WTC11 (cell line): ENCODE measurements around the gene NSUN7.

Experiments used
- ARID4B ChIP-seq: sonication (generic); formaldehyde crosslinking; IDR thresholded peaks from 2 replicates; pipeline ENCODE4 v1.8.0; 2023; ENCODE audit warnings: missing genetic modification reagents, mild to moderate bottlenecking, borderline replicate concordance
- GRHL2 ChIP-seq: fragments of 250-450 bp; sonication (Bioruptor Pico); IDR thresholded peaks from 2 replicates; pipeline ENCODE4 v1.8.0; 2022; ENCODE audit warnings: mild to moderate bottlenecking, moderate library complexity; ENCODE audit not compliant: insufficient replicate concordance, severe bottlenecking
- MXD4 ChIP-seq: fragments of 250-450 bp; sonication (Bioruptor Pico); IDR thresholded peaks from 2 replicates; pipeline ENCODE4 v1.8.0; 2021; ENCODE audit warnings: mild to moderate bottlenecking, moderate library complexity, borderline replicate concordance
- NFE2L1 ChIP-seq: sonication (generic); formaldehyde crosslinking; IDR thresholded peaks from 2 replicates; pipeline ENCODE4 v1.8.1; 2023; ENCODE audit warnings: missing genetic modification reagents
- NFYB ChIP-seq: sonication (generic); formaldehyde crosslinking; conservative IDR thresholded peaks from 2 replicates; pipeline ENCODE4 v1.8.0; 2022; ENCODE audit warnings: low read depth, missing genetic modification reagents
- NR2C2 ChIP-seq: sonication (generic); formaldehyde crosslinking; IDR thresholded peaks from 2 replicates; pipeline ENCODE4 v1.8.0; 2022; ENCODE audit warnings: mild to moderate bottlenecking, missing genetic modification reagents
- TCF7 ChIP-seq: sonication (generic); formaldehyde crosslinking; IDR thresholded peaks from 2 replicates; pipeline ENCODE4 v1.8.0; 2022; ENCODE audit warnings: mild to moderate bottlenecking, low read depth, missing genetic modification reagents, moderate library complexity
- TEAD1 ChIP-seq: sonication (generic); formaldehyde crosslinking; IDR thresholded peaks from 2 replicates; pipeline ENCODE4 v1.8.0; 2022; ENCODE audit warnings: mild to moderate bottlenecking, missing genetic modification reagents
- ZNF423 ChIP-seq: fragments of 250-450 bp; sonication (Bioruptor Pico); IDR thresholded peaks from 2 replicates; pipeline ENCODE4 v2.1.2; 2022; ENCODE audit warnings: mild to moderate bottlenecking, moderate library complexity
- TF ChIP-seq, protein P1 (sequence below): fragments of 200-600 bp; IDR thresholded peaks from 2 replicates; pipeline ENCODE4 v1.8.0; 2022; ENCODE audit warnings: antibody characterized with exemption
- TF ChIP-seq, protein P2 (sequence below): sonication (generic); formaldehyde crosslinking; IDR thresholded peaks from 2 replicates; pipeline ENCODE4 v1.8.1; 2022; ENCODE audit warnings: low read depth, mild to moderate bottlenecking, moderate library complexity, missing genetic modification reagents, borderline replicate concordance
- TF ChIP-seq, protein P3 (sequence below): sonication (generic); formaldehyde crosslinking; conservative IDR thresholded peaks from 2 replicates; pipeline ENCODE4 v1.8.1; 2022; ENCODE audit warnings: mild to moderate bottlenecking, missing genetic modification reagents
- TF ChIP-seq, protein P4 (sequence below): sonication (generic); formaldehyde crosslinking; IDR thresholded peaks from 2 replicates; pipeline ENCODE4 v1.8.1; 2023; ENCODE audit warnings: mild to moderate bottlenecking, missing genetic modification reagents, moderate library complexity

DNA sequence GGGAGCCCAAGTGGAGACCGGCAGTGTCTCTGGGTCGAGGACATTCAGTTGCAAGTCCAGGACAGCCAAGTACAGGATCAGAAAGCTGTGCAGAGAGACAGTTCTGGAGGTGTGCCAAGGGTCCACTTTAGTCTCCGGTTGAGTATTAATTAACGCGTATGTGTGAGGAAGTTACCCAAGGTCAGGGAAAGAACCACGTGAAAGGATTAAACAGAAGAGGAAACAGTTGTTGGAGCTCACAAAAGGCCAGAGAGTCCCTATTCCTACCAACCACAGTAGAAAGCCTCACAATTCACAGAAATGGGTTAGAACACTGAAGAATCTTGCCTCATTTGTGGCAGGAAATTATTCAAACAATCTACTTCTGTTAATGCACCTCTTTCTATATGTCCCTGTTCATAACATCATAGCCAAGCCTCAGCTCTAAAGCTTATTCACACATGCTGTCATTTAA, 17.9 kb upstream of the NSUN7 start:
- TF ChIP-seq, protein P1, sequence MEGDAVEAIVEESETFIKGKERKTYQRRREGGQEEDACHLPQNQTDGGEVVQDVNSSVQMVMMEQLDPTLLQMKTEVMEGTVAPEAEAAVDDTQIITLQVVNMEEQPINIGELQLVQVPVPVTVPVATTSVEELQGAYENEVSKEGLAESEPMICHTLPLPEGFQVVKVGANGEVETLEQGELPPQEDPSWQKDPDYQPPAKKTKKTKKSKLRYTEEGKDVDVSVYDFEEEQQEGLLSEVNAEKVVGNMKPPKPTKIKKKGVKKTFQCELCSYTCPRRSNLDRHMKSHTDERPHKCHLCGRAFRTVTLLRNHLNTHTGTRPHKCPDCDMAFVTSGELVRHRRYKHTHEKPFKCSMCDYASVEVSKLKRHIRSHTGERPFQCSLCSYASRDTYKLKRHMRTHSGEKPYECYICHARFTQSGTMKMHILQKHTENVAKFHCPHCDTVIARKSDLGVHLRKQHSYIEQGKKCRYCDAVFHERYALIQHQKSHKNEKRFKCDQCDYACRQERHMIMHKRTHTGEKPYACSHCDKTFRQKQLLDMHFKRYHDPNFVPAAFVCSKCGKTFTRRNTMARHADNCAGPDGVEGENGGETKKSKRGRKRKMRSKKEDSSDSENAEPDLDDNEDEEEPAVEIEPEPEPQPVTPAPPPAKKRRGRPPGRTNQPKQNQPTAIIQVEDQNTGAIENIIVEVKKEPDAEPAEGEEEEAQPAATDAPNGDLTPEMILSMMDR, result no peak
- TF ChIP-seq, protein P2, sequence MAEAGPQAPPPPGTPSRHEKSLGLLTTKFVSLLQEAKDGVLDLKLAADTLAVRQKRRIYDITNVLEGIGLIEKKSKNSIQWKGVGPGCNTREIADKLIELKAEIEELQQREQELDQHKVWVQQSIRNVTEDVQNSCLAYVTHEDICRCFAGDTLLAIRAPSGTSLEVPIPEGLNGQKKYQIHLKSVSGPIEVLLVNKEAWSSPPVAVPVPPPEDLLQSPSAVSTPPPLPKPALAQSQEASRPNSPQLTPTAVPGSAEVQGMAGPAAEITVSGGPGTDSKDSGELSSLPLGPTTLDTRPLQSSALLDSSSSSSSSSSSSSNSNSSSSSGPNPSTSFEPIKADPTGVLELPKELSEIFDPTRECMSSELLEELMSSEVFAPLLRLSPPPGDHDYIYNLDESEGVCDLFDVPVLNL, result no peak
- TF ChIP-seq, protein P3, sequence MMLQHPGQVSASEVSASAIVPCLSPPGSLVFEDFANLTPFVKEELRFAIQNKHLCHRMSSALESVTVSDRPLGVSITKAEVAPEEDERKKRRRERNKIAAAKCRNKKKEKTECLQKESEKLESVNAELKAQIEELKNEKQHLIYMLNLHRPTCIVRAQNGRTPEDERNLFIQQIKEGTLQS (CRISPR knock-in tag), result no peak
- TF ChIP-seq MXD4 (CRISPR knock-in tag) (no peak), NFE2L1 (CRISPR knock-in tag) (no peak), ARID4B (CRISPR knock-in tag) (no peak), TCF7 (CRISPR knock-in tag) (no peak), ZNF423 (CRISPR knock-in tag) (no peak), GRHL2 (CRISPR knock-in tag) (no peak), NR2C2 (CRISPR knock-in tag) (no peak), TEAD1 (CRISPR knock-in tag) (no peak), NFYB (CRISPR knock-in tag) (no peak)
- TF ChIP-seq, protein P4, sequence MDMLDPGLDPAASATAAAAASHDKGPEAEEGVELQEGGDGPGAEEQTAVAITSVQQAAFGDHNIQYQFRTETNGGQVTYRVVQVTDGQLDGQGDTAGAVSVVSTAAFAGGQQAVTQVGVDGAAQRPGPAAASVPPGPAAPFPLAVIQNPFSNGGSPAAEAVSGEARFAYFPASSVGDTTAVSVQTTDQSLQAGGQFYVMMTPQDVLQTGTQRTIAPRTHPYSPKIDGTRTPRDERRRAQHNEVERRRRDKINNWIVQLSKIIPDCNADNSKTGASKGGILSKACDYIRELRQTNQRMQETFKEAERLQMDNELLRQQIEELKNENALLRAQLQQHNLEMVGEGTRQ, result no peak
